Measurements from ENCODE around the gene CDK5. TPM values are rescaled to one million over a fixed set of nuclear protein-coding genes. Genes with fewer than 3 reads are reported as not detected.

Gene CDK5
- total and polyA plus RNA-seq, 2 of the 13 experiments (the other 11 are each of a cell fraction or from before 2014, with no cell fraction given): 16.4 to 21.3 TPM

DNA sequence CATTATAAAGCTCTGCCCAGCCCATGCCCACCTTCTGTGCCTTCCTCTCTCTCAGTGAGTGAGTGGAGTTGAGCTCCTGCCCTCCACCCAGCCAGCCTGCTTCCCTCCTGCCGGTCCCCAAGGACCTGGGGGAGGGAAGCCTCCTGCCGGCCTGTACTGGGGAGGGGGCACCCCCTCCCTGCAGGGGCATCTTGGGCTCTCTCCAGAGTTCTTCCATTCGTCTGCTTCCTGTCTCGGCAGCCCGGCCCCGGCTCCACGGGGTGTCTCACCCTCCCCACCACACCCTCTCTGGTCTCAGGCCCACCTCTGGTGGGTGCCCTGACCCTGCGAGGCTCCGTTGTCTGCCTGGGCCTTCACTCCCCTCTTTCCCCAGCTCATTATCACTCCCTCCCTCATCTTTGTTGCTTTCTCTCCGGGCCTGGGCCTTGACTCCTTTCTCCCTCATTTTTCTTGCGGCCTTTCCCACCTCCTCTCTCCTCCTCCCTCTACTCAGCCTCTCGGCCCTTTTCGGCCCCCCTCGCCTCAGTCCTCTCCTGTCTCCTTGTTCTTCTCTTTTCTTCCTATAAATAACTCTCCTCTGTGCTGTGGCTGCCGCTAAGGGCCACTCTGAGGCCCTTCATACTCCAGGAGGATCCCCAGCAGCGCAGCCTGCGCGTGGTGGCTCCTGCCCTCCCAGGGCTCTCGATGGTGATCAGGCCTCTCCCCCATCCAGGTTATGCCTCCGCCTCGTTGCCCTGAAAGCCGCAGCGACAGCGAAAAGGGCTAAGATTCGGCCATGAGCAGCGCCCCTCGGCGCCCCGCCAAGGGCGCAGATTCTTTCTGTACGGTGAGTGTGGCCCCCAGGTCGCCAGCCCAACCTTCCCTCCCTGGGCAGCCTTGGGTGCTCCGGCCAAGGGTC is 3.8 kb upstream of the CDK5 start:
- Histone ChIP-seq H3K79me2 (ENCODE audit: insufficient read depth, low read length) (peaks cover 16% of the 10 kb centered on the region), H3K4me2 (ENCODE audit: low read depth, low read length) (peak overlapping the region; percentile 98), H4K20me1 (ENCODE audit: insufficient read depth, low read length) (peaks cover 4% of the 10 kb centered on the region; the same call in 1 of the 2 replicates), H3K27ac (ENCODE audit: extremely low read length, insufficient read depth, low read length) (peak overlapping the region; percentile 86), H3K36me3 (replicated peaks in 1 of 2; ENCODE audit: control insufficient read depth in 1 of 2, insufficient read depth in 2 of 2, low read length in 2 of 2) (peaks cover 3 to 22% of the 10 kb centered on the region in 2 experiments; a peak in 4 of 5 replicates), H2AFZ (ENCODE audit: low read length) (no peak overlapping the region), H3K9me3 (ENCODE audit: low read length) (no peaks in the 10 kb centered on the region), H3K4me1 (ENCODE audit: insufficient read depth, low read length) (peaks cover 54% of the 10 kb centered on the region), H3K9ac (ENCODE audit: insufficient read depth, low read depth, low read length) (peak overlapping the region; percentile 47), H3K4me3 (replicated peaks in 1 of 3; ENCODE audit: insufficient read depth in 1 of 3, low read depth in 2 of 3, low read length in 3 of 3) (peak overlapping the region; percentile 69 to 92 (median 90)), H3K27me3 (ENCODE audit: control insufficient read depth in 1 of 2, insufficient read depth in 2 of 2, low read length in 2 of 2) (no peaks in the 10 kb centered on the region; a peak in 1 of 5 replicates)
- in situ Hi-C loops (cut with HindIII; ENCODE audit: extremely low pct_ligation_motif_present, low pct_unique_long_range_greater_than_20kb): no loop called here
- DNase-seq (ENCODE audit: low spot score): no peak
- no TSS peak for BruUV-seq (replicated peaks)
- FAIRE-seq: no peak
- TF ChIP-seq, protein P1, sequence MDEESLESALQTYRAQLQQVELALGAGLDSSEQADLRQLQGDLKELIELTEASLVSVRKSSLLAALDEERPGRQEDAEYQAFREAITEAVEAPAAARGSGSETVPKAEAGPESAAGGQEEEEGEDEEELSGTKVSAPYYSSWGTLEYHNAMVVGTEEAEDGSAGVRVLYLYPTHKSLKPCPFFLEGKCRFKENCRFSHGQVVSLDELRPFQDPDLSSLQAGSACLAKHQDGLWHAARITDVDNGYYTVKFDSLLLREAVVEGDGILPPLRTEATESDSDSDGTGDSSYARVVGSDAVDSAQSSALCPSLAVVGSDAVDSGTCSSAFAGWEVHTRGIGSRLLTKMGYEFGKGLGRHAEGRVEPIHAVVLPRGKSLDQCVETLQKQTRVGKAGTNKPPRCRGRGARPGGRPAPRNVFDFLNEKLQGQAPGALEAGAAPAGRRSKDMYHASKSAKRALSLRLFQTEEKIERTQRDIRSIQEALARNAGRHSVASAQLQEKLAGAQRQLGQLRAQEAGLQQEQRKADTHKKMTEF (CRISPR knock-in tag; IDR thresholded peaks at IDR 0.05): no peak
- TF ChIP-seq TOE1 (CRISPR knock-in tag; IDR thresholded peaks at IDR 0.05) (no peak), AGO1 (IDR thresholded peaks at IDR 0.05; ENCODE audit: low read depth, low read length, poor library complexity, severe bottlenecking) (peak; percentile 0), CREBL2 (CRISPR knock-in tag; IDR thresholded peaks at IDR 0.05; ENCODE audit: borderline replicate concordance) (0 out of 2 replicates have a peak, but pooled peaks have one; percentile 22), ZBTB38 (CRISPR knock-in tag; IDR thresholded peaks at IDR 0.05) (0 out of 2 replicates have a peak, but pooled peaks have one; percentile 7), ZNF768 (CRISPR knock-in tag; IDR thresholded peaks at IDR 0.05) (peak; percentile 72; the same call in 1 of the 2 replicates), ZNF225 (CRISPR knock-in tag; IDR thresholded peaks at IDR 0.05) (0 out of 2 replicates have a peak, but pooled peaks have one; percentile 25), ZNF788 (CRISPR knock-in tag; IDR thresholded peaks at IDR 0.05; ENCODE audit: borderline replicate concordance) (0 out of 2 replicates have a peak, but pooled peaks have one; percentile 4), SRSF1 (optimal IDR thresholded peaks at IDR 0.05; ENCODE audit: low read depth, low read length) (peak; percentile 13), KLF13 (CRISPR knock-in tag; IDR thresholded peaks at IDR 0.05) (no peak), ZNF274 (CRISPR knock-in tag; IDR thresholded peaks at IDR 0.05) (0 out of 2 replicates have a peak, but pooled peaks have one; percentile 15), ZIK1 (CRISPR knock-in tag; IDR thresholded peaks at IDR 0.05; ENCODE audit: borderline replicate concordance, low read depth) (no peak)
- no peak for ATAC-seq
- CTCF ChIA-PET (ENCODE audit: low intra/inter-chr PET ratio, low total read pairs): no interaction called here
- POLR2A ChIA-PET: interaction anchor here (0.7 to 4.4 kb wide), 15 partner anchors 11 to 166 kb away, joined by 3 to 144 read pairs (median 8); partner anchors contain the start of genes ABCB8, ABCF2, AGAP3 and FASTK
- WGBS (ENCODE audit: low lambda C conversion rate): 54% methylated on average over 31 of the region's 33 CpGs
- intact Hi-C loops (cut with micrococcal nuclease; ENCODE audit: unreplicated experiment): loop anchor here (1.0 kb wide), 1 partner anchor 19 kb away; the partner anchor contains the start of gene FASTK

Data from HepG2 (cell line).